GM19043 (cell line): ENCODE results near the gene PDE6D.
"Not testable (repeated sequence)": the region's sequence is repeated elsewhere in the genome, so short reads cannot be mapped to it uniquely, and the experiment has no call there.

Source experiments
- ATAC-seq: cut with Tn5 transposase; IDR thresholded peaks from one replicate; pipeline ENCODE4 v1.9.1; 2021; ENCODE audit warnings: low read depth; ENCODE audit not compliant: unreplicated experiment

Gene PDE6D

DNA sequence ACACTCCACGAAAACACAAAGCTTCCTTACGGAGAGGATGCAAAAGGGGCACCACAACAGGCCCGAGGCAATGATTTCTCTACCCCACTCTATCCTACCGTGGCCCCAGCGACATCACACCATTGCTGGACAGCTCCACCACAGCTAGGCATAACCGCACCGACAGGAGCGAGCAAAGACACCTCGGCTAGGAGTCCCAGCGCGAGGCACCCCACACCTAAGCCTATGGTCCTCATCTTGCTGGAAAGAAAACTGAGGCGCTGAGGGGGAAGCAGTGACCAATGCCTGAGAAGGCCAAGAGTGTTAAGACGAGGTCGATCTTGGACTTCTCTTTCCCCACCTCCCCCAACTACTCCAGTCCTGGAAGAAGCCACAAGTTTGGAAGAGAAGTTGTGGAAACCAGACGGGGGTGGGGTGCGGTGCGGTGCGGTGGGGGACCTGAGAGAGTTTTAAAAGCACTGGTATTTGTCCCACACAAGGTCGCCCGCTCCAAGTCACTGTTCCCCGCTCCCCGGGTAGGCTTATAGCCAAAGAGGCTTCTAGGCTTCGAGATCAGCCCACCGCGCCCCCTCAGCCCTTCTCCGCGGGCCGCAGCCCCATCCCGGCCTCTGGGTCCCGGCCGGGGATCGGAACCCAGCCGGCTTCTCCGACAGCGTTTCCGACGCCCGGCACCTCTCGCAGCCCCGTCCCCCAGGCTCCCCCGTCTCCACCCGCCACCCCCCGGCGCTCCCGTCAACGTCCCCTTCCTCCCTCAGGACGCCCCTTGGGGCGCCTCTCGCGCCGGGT is 766 bp downstream of the PDE6D start:
- ATAC-seq, result no peak

DNA sequence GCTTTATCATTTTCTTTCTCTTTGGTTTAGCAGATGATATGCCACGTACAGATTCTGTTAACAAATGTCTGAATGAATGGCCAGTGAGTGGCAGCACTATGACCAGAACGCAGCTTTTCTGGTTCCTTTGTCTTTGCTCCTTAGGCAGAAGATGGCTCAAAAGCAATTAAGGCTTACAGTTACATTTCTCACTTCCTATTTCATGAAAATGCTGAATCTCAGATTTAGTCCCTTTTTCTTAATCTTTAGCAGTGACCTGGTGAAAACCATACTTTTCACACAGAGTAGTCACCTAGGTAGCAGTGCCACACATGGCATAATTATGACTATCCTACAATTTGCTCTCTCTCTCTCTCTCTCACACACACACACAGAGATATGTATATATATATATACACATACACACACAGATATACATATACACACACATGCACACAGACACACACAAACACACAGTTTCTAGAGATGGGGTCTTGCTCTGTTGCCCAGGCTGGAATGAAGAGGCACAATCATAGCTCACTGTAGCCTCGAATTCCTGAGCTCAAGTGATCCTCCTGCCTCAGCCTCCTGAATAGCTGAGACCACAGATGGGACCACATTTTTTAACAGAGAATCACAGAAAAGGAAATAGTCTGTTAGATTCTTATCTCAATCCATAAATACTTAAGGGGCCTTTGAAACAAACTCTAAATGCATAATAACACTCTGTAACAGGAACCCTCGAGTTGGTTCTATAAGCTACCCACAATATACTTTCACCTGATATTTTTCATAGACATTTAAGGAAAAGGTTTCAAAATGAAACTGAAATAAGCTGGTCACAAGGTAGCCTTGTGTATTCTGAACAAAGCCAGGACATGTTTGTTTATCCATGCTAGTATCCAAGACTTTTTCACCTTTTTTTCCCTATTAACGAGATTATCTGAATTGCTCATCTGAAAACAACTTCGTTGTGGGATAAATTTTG is 11.6 kb downstream of the PDE6D start:
- ATAC-seq, result no peak

DNA sequence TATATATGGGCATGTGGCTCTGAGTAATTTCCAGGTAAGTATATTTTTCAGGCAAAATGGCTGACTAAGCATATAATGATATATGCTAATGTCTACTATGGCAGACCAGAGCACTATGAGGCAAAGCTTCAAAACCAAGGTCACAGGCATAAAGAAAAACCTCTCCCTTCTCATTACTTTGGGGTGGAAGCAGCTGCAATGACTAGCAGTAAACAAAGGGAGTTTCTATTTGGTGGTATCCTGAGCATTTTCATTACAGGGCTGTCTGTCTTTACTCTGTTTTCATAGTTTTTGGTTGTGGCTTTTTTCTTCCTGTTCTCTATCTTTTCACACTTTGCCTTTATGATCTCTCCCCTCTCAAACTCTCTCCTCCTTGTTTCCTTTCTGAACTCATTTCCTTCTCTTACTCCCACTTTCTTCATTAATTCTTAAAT is 15.6 kb downstream of the PDE6D start:
- ATAC-seq, result peak; percentile 60

DNA sequence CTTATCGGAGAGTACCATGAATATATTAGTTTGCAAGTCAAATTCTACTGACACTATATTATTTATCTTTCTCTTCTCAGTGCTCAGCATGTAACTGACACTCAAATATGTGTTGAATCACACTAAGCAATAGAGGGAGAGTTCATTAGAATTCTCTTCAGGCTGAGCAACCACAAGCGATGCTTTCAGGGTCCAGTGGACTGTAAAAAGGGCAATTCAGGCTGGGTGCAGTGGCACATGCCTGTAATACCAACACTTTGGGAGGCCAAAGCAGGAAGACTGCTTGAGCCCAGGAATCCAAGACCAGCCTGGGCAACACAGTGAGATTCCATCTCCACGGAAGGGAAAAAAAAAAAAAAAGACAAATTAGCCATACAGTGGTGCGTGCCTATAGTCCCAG is 16.3 kb downstream of the PDE6D start:
- ATAC-seq, result no peak

DNA sequence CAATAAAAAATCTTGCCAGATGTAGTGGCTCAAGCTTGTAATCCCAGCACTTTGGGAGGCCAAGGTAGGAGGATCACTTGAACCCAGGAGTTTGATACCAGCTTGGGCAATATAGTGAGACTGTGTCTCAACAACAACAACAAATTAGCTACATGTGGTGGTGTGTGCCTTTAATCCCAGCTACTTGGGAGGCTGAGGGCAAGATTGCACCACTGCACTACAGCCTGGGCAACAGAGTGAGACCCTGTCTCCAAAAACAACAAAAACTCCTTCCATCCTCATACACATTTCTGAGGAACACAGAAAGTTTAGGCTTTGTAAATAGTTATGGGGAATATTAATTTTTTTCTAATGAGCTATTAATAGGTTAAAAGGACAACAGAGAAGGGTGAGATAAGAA is 17.0 kb downstream of the PDE6D start:
- no peak for ATAC-seq

DNA sequence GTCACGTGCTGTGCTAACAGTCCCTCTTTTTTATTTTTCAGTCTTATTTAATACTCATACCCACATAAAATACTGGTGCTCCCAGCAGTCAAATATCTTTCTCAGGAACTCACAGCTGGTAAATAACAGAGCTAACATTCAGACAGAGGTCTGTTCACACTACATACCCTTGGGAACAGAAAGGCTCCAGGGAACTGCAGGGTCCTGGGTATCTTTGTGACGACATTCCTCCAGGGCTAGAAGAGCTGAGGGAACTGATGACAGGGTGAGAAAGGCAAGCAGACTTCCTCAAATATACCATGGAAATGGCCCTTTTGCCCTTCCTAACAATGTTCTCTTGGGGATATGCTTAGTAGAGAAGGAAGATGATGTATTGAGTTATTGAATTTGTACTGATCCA is 19.3 kb downstream of the PDE6D start:
- ATAC-seq, result no peak

DNA sequence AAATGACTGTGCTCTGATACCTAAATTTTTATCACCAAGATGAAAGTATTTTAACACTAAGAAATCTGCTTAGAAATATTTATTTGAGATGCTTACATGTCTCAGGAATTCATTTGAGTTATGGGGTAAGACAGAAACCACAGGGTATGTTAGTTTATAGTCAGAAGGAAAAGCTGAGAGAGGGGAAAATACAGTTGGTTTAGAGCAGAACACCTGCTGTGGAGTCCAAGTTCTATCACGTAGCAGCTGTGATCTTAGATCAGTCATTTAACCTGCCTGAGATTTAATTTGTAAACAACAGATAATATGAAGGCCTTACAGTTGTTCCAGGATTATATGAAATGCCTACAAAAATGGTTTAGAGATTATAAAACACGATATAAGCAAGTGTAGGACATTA is 29.0 kb downstream of the PDE6D start:
- ATAC-seq, result no peak

DNA sequence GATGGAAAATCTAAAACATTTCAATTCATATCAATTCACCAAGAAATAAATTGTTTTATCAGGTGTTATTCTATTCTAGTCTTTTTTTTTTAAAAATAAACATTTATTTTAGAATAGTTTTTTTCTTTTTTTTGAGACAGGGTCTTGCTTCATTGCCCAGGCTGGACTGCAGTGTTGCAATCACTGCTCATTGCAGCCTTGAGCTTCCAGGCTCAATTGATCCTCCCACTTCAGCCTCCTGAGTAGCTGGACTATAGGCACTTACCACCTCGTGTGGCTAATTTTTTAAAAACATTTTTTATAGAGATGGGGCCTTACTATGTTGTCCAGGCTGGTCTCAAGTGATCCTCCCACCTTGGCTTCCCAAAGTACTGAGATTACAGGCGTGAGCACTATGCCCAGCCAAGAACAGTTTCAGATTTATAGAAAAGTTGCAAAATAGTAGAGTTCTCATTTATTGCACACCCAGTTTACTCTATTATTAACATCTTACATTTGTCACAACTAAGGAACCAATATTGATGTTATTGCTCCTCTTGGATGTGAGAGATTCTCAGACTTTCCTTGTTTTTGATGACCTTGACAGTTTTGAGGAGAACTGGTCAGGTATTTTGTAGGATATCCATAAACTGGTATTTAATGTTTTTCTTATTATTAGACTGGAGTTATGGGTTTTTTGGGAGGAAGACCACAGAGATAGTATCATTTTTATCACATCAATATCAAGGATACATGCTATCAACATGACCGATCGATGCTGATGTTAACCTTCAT is 29.9 kb downstream of the PDE6D start:
- no peak for ATAC-seq

DNA sequence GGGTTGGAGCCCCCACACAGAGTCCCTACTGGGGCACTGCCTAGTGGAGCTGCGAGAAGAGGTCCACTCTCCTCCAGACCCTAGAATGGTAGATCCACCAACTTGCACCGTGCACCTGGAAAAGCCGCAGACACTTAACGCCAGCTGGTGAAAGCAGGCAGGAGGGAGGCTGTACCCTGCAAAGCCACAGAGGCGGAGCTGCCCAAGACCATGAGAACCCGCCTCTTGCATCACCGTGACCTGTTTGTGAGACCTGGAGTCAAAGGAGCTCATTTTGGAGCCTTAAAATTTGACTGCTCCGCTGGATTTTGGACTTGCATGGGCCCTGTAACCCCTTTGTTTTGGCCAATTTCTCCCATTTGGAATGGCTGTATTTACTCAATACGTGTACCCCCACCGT is 32.1 kb downstream of the PDE6D start:
- ATAC-seq, result not testable (repeated sequence)

DNA sequence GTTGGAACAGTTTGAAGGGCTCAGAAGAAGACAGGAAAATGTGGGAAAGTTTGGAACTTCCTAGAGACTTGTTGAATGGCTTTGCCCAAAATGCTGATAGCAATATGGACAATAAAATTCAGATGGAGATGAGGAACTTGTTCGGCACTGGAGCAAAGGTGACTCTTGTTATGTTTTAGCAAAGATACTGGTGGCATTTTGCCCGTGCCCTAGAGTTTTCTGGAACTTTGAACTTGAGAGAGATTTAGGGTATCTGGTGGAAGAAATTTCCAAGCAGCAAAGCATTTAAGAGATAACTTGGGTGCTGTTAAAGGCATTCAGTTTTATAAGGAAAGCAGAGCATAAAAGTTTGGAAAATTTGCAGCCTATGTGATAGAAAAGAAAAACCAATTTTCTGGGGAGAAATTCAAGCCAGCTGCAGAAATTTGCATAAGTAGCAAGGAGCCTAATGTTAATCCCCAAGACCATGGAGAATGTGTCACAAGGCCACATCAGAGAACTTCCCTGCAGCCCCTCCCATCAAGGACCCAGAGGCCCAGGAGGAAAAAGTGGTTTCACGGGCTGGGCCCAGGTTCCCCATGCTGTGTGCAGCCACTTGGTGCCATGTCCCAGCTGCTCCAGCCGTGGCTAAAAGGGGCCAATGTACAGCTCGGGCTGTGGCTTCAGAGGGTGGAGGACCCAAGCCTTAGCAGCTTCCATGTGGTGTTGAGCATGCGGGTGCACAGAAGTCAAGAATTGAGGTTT is 32.8 kb downstream of the PDE6D start:
- ATAC-seq, result not testable (repeated sequence)

DNA sequence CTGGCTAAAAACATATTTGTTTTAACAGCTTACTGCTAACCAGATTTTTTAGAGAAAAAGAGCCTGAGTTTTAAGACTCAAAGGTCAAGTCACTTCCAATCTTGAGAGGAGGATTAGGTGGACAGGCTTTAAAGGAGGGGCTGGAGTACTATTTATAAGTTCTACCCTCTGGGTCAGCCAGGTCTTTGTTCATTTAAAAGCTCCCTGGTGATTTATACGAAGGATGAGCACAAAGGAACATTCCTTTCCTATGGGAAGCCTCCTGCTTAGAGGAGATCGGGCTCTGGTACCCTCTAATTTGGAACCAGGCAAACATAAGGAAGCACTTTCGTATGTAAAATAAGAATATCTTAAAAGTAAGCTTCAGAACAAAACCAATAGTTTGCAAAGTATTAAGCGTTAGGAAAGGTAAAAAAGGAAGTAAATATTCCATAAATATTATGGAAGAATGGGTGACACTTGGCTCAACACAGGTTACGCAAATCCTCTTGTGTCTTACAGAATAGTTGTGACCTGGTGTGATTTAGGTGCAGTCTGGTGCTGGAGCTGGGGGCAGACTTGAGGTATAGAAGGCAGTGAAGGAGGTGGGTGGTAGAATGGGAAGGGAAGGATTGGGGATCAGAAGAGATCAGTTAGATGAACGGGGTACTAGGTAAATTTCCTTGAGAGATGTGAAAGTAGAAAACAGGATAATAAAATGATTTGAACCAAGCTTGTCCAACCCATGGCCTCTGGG is 35.6 kb downstream of the PDE6D start:
- no peak for ATAC-seq

DNA sequence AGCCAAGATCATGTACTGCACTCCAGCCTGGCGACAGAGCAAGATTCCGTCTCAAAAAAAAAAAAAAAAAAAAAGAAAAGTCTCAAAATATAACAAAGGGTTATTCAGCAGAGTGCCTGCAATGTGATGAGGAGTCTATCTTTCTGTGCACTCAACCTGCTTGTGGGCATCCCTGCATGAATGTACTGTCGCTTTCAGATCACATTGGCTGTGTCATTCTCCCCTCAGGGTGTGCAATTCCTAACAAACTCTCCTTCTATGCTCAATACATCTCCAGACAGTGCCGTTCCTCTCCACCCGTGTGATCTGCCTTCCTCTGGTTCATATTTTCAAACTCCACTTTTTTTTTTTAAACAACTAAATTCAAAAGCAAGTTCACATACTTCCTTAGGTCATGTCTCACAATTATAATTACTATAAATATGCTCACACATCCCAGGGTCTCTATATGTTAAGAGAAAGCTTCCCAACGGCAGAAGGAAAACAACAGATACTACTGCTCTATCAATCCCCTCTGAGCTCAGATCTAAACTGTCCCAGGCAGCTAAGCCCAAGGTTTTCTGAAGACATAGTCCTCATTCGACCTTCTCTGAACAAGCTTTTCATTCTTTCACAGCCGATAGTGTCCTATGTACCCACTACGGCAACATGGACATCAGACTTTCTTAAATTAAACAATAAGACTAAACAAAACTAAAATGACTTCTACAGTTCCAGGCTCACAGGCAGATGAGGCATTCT is 37.5 kb downstream of the PDE6D start:
- no peak for ATAC-seq

DNA sequence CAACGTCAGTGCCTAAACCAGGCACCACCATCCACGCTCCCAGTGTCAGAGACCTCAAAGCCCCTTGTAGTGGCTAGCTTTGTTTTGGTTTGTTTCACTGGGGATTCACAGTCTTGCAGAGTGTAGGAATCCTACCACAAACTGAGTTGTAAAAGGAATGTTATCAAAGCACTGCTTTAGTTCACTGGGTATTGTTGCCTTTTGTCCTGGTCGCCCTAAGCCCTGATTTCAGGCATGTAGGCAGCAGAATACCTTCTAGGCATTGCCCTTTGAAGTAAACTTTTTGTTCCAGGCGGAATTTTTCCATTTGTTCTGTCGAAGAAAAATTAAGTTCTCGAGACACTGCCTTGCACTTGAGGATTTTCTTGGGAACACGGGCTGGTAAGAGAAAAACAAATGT is 43.3 kb downstream of the PDE6D start:
- no peak for ATAC-seq

DNA sequence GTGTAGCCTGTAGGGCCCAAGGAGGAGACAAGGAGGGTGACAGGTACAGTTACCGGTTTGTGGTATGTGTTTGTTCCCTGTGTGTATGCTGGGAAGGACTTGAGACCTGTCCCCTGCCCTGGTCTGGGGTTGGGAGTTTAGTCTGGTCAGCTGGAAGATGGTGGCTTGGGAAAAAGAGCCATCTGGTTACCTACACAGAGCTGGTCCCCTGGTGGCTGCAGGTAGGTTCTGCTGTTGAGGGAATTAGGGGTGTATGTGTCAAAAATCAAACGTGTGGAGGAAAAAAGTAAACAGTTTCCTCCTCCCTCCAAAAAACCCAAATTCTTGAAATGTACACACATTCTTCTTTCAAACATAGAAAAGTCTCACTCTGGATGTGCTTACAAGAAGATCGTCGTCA is 48.5 kb downstream of the PDE6D start:
- ATAC-seq, result no peak

DNA sequence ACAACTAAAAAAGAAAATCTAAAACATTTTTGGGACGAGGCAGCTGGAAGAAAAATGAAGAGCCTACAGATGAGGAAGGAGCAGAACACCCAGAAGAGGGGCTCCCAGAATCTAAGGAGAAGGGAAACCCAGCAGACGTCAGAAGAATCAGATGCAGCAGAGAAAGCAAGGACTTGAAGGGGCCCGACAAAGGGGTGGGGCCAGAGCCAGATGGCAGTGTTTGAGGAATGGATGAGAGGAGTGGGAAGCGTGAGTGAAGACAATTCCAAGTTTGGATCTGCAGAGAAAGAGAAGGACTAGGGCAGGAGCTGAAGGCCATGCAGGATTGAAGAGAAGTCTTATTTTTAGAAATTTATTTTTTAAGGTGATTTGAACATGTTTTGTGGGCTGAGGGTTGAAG is 53.5 kb downstream of the PDE6D start:
- no peak for ATAC-seq

DNA sequence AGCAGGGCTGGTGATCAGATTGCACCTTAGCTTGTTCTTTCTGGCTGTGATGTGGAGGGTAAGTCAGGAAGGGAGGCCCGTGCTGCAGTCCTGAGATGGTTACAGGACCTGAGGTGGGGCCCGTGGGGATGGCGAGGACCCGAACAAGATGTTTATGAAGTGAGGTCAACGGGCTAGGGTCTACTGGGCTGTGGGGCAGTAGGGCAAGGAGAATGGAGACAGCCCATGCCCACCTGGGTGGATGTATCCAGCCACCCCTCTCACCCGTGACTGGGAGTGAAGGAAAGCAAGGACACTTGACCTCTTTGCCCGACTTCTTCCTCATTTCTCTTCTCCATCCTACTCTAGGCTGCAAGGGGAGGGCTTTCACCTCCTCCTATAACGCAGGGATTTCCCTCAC is 54.8 kb downstream of the PDE6D start:
- ATAC-seq, result no peak

DNA sequence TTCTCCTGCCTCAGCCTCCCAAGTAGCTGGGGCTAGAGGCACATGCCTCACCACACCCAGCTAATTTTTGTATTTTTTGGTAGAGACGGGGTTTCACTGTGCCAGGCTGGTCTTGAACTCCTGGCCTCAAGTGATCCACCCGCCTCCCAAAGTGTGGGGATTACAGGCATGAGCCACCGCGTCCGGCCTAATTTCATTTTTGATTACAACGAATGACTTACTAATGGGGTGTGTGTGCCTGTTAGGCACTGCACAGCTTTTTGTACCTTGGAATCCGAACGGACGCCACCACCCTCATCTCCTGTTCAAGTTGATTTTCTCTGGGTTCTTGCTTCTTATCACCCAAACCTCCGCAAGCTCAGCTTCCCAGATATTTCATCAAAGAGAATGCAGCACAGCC is 55.6 kb downstream of the PDE6D start:
- ATAC-seq, result no peak

DNA sequence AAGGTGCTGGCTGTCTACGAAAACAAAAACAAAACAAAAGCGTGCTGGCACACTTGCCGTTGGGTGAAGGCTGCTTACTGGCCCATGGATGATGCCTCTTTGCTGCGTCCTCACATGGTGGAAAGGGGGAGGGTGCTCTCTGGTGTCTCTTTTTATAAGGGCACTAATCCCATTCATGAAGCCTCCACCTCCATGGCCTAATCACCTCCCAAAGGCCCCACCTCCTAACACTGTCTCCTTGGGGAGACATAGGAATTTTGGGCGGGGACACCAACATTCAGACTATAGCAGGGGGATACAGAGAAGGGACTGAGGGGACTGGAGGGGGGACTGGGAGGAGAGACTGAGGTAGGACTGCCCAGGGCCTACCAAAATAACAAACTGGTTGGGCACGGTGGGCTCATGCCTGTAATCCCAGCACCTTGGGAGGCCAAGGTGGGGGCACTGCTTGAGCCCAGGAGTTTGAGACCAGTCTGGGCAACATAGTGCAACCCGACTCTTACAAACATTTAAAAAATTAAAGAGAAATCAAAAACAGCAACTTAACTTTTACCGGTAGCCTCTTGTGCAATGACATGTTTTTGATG is 58.3 kb downstream of the PDE6D start:
- no peak for ATAC-seq
